GM18507 (cell line): ENCODE measurements around the gene PDE3A.
"Not testable (repeated sequence)": the region's sequence is repeated elsewhere in the genome, so short reads cannot be mapped to it uniquely, and the experiment has no call there.

Source experiments
- DNase-seq: peaks from one replicate; pipeline ENCODE4 v3.0.0; 2011; ENCODE audit warnings: low read depth; ENCODE audit not compliant: insufficient read length; ENCODE audit errors: extremely low spot score
- FAIRE-seq: peaks from 2 replicates; lab custom pipeline; 2011; peaks lifted over from hg19 to GRCh38; lab: Jason Lieb, UNC

PDE3A gene

DNA sequence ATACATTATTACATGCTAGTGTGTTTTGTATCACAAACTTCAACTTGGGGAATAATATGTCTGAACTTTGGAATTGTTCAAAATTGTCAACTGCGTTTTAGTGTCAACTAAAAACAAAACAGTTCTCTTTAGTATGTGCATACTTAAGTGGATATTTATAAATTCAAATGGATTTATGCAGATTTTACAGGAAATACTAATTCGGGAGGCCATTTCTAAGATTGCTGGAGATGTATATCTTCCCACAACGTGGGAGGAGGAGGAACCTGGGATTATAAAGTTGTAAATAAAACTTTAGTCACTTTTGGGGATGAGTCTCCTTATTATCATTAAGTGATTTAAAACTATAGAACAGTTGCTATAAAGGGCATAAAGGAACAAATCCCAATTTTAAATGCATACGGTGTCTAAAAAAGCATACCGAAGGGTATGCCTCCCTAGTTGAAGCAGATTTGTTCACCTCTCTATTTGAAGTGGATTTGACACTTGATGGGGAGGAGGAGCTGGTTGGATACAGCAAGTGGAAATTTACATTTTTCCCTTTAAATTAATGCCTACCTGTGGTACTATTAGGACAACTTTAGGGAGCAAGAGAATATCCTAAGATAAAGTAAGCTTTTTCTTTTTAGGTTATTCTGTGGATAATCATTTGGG lies 2.7 kb downstream of the PDE3A start:
- no peak for DNase-seq
- FAIRE-seq, result no peak

DNA sequence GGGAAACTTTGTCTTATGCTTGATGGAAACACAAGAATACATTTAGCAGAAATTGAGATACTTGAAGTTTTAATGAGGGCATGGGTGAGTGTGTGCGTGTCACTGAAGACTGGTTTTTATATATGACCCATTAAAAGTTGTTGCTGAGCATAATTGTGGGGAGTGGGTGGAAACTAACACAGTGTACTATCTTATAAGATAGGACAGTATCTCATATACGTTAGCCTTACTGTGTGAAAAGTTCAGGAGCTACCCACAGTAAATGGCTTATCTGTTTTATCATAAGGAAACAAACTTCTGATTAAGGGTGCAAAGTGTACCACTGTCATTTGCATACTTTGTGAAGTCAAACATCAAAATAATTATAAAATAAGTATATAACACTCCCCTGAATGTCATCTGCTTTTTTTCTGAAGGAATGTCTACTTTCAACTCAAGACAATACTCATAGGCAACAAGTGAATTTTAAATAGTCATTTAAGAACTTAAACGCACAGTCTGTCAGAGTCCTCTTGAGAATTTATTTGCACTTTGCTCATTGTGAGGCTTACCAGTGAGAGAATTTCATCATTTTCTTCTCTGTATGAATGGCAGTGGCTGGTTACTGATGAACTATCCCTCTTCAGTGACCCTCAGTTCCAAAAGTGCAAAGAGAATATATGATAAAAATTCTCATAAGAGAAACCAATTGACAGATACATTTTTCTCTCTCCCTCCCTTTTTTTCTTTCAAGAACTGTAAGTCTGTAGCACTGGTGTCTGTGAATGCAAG lies 4.2 kb downstream of the PDE3A start:
- no peak for DNase-seq
- no peak for FAIRE-seq

DNA sequence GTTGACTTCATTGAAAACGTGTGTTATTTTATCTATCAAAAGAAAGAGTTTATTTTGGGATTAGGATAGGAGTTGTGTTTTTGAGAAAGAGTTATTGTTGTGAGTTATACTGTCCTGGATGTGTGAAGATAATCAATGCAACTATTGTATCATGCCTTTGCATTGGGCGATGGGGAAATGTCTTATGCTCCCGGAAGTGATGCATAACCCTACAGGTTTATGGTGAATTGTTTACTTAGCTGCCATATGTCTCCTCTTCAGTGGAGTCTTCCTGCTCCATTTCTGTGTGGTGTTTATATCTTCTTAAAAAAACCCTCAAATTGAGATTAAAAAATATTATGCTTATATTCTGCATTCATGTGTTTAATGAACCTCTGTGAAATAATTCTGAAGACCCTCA lies 6.5 kb downstream of the PDE3A start:
- DNase-seq (no peak), FAIRE-seq (no peak)

DNA sequence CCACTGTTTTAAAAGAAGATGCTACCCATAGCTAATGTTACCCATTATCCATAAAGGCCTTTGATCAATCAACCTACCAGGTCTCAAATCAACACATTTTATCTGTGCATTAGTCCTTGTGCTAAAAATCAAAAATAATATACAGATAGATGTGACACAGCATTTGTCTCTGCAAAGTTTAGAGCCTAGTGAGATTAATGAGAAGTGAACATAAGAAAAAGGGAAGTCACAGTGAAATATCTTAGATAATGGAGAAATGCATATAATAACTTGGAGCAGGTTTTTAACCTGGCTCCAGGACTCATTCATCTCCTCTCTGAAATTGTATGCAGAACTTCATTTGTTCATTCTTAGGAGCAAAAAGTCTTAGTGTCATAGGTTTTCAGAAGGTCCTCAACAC lies 7.2 kb downstream of the PDE3A start:
- no peak for FAIRE-seq
- no peak for DNase-seq

DNA sequence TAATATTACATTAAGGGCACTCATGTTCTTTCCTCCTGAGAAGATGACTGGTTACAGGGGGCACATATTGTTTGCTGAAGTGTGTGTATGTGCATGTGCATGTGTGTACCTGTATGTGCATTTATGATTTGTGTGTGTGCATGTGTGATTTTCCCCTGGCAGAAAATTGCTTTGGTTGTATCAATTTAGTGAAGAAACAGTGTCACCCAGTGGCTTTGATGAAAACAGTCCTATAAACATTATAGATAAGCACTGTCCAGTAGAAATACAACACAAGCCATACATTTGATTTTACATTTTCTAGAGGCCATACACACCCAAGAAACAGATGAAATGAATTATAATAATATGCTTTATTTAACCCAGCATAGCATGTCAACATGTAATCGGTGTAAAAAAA lies 8.6 kb downstream of the PDE3A start:
- FAIRE-seq (no peak), DNase-seq (no peak)

DNA sequence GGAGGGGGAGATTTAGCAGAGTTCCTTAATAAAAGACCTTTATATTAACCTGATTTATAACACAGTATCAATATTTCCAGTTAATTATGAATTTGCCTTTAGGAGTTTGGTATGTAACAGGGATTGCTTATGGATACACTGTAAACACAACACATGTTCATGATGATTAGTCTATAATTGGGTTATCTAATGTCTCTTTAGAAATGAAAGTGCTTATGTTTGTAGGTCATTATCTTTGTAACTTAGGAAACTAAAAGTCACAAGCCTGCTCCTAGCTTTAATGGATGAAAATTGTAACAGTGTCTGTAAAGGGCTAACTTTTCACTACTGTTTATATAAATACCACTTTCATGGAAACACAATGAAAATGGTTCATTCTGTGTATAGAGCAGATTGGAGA lies 9.4 kb downstream of the PDE3A start:
- DNase-seq (no peak), FAIRE-seq (no peak)

DNA sequence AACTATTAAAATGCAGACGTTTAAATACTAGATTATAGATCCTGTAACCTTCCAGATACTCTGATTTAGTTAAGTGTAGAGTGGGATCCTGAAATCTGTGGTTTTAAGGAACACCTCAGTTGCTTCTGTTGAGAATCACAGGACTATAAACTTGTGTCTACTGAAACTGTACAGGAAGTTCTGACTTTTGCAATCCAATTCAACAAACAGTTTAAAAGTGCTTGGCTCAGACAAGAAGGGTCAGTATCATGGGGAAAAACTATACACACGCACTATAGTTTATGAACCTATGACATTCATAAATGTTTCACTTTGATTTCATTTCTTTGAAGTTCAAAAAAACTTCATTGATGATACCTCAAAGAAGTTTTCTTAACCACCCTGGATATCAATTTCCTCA lies 13.8 kb downstream of the PDE3A start:
- FAIRE-seq (no peak), DNase-seq (no peak)

DNA sequence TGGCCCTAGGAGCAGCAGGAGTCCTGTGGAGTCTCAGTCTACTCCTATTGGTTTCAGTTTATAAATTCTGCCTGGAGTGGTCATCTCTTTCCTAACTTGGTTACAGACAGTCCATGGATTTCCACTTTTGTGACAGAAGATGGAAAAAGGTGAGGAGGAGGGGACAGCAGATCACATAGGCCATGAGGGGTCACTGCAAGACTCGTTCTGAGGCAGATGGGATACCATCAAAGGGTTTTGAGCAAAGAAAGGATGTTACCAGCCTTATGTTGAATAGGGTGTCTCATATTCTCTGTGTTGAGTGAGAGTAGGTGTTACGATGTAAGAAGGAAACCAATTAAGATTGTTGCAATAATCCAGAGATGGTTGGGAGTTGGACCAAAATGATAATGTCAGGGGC lies 15.3 kb downstream of the PDE3A start:
- no peak for DNase-seq
- no peak for FAIRE-seq

DNA sequence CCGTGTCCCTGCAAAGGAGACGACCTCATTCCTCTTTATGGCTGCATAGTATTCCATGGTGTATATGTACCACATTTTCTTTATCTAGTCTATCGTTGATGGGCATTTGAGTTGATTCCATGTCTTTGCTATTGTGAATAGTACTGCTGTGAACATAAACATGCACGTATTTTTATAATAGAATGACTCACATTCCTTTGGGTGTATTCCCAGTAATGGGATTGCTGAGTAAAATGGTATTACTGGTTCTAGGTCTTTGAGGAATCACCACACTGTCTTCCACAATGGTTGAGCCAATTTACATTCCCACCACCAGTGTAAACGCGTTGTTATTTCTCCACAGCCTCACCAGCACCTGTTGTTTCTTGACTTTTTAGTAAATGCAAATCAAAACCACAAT lies 16.5 kb downstream of the PDE3A start:
- FAIRE-seq, DNase-seq: not testable (repeated sequence)

DNA sequence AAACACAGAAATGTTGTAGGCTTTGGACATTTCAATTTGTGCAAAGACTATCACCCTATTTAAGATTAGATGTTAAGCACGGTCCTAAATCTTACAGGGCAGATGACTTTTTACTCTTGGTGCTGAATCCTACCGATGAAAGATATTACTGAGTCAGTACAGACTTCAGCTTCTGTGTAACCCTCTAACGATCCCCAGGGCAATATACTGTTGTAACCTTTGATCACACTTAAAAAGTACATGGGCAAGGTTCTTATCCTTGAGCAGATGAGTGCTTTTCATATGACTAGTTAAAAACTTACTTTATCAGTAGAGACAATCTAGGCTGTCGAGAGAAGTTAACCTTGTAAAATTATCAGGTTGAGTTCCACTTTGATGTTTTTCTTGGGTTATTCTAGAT lies 22.5 kb downstream of the PDE3A start:
- no peak for FAIRE-seq
- DNase-seq, result no peak

DNA sequence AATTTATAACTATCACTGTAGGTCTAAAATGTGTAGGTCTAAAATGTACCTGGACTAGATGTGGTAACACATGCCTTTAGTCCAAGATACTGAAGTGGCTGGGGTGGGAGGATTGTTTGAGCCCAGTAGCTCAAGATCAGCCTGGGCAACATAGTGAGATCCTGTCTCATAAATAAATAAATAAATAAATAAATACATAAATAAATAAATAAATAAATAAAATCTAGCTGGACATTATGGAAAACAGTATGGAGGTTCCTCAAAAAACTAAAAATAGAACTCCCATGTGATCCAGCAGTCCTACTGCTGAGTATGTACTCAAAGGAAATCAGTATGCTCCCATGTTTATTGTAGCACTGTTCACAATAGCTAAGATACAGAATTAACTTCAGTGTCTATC lies 24.0 kb downstream of the PDE3A start:
- DNase-seq, result no peak

DNA sequence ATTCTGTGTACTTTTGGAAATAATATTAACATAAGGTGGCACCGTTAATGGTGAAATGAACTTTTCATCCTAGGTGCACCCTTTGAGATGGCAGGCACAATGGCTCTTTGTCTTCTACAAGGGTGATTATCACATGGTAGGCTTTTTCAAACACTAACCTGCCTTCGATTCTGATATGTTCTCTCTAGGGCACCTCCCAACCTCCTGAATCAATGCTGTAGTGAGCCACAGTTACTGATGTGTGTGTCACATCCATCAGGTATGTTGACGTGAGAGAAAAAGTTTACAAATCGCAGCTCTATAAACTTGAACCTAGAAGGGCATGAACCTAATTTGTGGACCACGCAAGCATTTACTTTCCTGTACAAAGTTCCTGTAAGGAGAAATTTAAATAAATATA lies 25.4 kb downstream of the PDE3A start:
- DNase-seq (no peak), FAIRE-seq (no peak)

More for the DNA sequence above, 24.0 kb downstream of the PDE3A start:
- no peak for FAIRE-seq

DNA sequence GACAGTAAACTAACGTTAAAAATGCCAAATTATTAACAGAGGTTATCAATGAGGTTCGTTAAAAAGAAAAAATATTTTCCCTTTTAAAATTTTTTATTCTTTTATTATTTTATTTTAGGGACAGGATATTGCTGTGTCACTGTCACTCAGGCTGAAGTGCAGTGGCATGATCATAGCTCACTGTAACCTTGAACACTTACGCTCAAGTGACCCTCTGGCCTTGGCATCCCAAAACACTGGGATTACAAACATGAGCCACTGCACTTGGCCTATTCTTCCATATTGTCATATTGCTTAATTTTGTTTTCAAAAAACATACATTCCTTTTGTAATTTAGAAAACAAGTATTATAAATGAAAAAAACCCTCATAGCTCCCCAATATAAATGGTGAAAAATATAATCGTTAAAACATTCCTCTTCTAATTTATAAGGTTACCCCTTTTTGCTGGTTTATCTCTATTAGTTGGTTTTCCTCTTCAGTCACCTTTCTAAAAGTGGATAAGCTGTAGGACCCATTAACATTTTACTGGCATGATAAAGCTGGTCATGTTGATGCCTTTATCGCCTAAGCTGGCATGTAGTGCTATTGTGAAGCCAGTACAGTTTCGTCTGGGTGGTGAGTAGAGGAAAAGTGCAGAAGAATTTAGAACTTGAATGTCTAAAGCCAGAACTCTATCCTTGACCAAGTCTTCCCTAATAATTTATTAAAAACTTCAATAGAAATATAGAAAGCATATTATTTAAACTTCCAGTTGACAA lies 27.6 kb downstream of the PDE3A start:
- no peak for DNase-seq
- no peak for FAIRE-seq

DNA sequence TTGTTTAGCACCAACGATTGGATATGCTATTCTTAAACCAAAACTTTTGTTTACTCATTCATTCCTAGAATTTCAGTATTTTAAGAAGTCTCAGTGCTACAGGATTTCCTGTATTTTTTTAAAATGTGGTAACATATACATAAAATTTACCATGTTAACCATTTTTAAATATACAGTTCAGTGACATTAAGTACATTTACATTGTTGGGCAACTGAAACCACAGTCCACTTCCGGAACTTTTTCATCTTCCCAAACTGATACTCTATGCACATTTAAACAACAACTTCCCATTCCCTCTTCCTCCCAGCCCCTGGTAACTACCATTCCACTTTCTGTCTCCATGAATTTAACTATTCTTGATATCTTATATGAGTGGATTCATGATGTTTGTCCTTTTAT lies 30.3 kb downstream of the PDE3A start:
- FAIRE-seq, result no peak

DNA sequence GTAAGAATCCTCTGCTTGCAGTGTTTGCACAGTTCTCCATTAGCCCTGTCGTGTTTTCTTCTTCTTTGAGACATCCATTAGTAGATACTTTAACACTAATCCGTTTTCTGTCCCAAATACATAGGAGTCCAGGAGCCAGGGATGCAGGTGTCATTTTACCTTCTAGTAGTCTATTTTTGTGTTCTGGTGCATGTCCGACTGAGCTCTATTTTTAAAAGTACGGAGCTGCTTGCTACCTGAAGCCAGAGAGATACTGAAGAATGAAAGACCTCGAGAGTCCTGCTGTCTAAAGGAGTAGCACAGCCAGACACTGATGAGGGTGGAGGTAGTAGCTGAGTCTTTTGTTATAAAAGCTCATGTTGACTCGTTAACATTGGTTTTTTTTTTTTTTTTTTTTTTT lies 31.7 kb downstream of the PDE3A start:
- FAIRE-seq (no peak), DNase-seq (no peak)

More for the DNA sequence above, 30.3 kb downstream of the PDE3A start:
- DNase-seq, result no peak

DNA sequence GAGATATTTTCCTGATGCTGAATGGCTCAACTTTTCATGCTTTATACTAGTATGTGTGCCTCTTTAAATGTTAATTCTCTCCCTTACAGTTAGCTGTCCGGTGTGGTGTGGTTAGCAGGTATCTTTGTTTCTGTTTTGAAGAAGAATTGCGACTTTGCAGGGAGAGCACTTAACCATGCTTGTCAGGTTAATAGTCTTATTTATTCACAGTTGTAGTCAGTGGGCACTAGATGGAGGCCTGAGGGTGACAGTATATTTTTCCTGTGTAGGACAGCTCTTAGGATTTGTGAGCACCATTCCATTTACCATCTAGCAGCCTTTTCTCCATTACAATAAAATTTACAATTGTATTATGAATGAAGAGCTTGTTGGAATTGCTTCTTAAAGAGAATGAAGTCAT lies 34.9 kb downstream of the PDE3A start:
- DNase-seq, result no peak
- FAIRE-seq, result no peak

DNA sequence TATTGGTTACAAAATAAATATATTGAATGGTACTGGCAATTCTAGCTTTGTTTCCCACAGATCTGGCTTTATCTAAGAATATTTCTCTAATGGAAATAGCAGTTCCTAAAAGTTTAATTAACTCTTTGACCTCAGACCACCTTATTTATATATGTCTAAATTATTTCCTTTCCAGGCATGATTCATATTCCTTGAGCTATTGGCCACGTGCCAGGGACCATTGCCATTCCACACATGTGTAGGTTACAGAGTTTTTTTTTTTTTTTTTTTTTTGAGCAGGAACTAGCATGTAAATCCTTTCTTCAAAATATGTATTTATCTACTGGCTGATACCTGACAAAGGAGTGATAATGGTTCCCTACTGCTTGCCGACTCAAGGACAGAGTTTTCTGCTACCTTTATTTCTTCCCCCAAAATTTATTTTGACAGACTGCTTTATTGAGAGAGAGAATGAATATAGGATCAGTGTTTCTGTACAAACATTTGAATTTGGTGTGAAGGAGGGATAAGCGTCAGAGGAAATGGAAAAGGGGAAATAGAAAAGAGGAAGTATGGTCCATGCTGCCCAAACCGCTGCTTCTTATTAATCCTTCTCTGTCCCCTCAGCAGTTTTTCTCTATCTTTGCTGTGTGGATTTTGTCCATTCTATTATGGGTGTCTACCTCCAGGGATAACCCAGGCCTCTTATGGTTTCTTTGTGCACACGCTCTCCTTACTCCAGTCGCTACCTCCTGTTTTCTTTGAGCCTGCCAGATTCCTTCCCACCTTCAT lies 36.4 kb downstream of the PDE3A start:
- FAIRE-seq, result no peak
- DNase-seq, result no peak

DNA sequence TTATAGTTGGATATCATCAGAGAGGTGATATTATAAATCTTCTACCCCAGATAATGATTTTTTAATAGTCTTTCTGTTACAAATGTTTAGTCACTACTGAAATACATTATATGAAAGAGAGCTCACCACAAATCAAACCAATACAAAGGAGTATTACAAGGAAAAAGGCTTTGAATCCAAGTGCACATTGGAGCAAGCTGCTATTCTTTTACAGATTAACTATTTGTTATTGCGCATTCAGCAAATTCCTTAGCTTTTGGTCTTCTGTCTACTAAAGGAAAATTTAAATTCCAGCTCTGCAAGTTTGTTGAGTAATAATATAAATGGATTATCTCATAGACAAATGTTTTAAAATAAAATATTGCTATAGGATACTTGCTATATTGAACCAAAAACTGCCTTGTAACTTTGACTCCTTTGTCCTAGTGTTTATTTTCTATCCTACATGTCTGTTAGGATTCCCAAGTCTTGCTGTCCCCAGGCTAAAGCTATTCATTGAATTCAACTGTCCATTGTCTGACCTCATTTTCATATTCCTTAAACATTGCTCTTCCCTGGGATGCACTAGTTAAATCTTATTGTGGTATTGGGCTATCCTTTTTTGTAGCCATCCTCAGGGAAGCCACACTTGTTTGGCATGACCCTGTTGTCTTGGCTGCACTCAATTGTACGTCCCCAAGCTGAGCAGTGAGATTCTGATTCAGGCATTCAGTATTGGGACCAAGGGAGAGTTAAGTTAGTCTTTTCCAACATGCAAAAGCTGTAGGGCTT lies 41.5 kb downstream of the PDE3A start:
- FAIRE-seq, result no peak

DNA sequence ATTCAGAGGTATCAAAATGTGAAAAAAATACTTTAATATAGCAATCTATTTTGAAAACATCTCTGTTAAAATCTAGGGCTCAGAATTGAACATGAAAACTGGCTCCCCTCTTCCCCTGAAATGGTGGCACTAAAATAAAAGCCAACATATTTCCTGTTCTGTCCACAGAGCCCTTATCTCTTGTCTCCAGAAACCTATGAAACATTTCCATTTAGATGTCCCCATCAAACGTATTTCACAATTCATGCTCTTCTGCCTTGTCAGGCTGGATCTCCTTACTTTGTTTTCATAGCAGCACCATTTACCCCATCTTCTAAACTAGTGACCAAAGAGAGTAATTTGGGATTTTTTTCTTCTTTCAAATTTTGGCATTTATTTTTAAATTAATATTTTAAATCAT lies 42.4 kb downstream of the PDE3A start:
- DNase-seq, result no peak

More for the DNA sequence above, 41.5 kb downstream of the PDE3A start:
- DNase-seq, result no peak

More for the DNA sequence above, 42.4 kb downstream of the PDE3A start:
- FAIRE-seq, result no peak
